HG03442 (cell line): ENCODE data around the gene TOMM70.
"Not testable (repeated sequence)": the region's sequence is repeated elsewhere in the genome, so short reads cannot be mapped to it uniquely, and the experiment has no call there.

Experiments
- ATAC-seq: cut with Tn5 transposase; IDR thresholded peaks from one replicate; pipeline ENCODE4 v1.9.1; 2021; ENCODE audit warnings: mild to moderate bottlenecking, moderate library complexity; ENCODE audit not compliant: unreplicated experiment

The TOMM70 gene

DNA sequence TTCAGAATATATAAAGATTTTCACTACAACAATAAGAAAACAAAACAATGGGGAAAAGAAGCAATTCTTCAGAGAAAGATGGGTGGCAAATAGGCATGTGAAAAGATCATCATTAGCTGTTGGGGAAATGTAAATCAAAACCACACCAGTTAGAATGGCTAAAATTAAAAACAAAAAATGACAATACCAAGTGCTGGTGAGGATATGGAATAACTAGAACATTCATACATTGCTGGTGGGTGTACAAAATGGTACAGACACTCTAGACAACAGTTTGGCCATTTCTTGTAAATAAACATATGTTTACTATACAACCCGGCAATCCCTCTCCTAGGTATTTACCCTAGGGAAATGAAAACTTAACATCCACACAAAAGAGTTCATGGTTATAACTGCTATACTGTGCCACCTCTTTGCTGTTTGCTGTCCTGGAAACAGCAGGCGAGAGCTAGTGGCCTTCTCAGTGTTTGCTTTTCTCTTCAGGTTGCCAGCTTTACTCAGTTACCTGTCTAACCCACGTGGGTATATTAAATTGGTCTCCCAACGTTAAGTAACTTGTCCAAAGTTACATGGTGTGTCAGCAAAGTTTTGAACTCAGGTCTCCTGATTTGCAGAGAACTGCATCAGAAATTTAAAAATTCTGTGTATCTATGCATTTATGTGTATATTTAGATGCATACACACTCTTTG lies 70.9 kb downstream of the TOMM70 start:
- no peak for ATAC-seq

- ATAC-seq = not testable (repeated sequence)
Measured at GRCh38 chr3:100327377-100327776, 73.5 kb downstream of the TOMM70 start.

- ATAC-seq = no peak
Measured at GRCh38 chr3:100325827-100326226, 75.1 kb downstream of the TOMM70 start.

DNA sequence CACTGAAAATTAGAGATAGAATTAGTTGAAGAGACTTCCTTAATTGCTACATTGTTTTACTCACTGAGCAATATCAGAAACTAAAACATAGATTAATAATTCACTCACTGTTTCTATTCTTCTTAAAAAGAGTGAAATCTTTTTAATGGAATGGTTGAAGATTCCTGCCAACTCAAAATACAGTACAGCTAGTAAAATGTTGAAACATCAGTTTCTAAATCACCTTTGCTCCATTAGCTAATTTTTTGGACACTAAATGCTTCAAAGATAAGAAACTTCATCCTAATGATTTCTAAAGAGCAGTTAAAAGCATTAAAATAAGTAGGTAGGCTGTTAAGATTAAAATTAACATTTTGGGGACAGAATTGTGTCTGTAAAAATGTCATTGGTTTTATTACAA lies 76.8 kb downstream of the TOMM70 start:
- no peak for ATAC-seq

DNA sequence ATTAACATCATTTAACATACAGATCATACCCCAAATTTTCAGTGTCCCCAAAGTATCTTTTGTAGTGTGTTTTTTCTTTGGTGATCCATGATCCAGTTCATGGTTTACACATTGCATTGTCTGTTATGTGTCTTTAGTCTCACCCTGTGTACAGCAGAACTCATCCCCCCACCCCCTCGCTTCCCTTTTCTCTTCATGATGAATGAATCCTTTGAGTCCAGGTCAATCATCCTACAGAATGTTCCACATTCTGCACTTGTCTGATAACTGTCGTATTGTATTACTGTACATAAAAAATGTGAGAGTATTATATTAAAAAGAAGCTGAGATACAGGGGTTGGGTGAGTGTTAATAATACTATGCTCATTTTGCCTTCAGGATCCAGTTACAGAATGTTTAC lies 80.9 kb downstream of the TOMM70 start:
- ATAC-seq = no peak

DNA sequence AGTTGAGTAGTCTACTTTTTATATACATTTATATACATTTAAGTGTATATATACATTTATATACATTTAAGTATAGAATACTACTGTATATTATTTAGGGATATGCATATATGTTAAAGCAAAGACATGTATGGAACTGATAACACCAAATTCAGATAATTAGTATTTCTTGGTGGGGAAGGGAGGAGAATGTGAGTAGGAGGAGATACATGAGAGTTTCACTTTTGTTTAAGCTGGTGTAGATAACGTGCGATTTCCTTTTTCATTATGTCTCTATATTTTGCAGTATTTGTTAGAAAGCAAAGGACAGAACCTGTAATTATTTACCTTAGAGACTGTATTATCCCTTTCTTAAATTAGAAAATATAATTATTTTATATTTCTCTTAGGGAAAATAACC lies 83.0 kb downstream of the TOMM70 start:
- ATAC-seq = peak; percentile 53

DNA sequence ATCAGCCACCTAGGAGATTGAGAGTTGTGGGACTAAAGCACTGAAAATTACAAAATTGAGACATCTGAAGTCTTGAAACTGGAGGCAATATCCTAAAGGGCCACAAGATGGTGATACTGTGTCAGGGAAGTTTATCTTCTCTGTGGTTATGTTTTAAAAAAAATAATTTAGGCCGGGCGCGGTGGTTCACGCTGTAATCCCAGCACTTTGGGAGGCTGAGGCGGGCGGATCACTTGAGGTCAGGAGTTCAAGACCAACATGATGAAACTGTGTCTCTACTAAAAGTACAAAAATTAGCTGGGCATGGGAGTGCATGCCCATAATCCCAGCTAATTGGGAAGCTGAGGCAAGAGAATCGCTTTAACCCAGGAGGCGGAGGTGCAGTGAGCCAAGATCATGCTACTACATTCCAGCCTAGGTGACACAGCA lies 84.2 kb downstream of the TOMM70 start:
- peak; percentile 70 for ATAC-seq
